CD4-positive, alpha-beta T cell treated with Interleukin-6 for 4 hours (primary cell): Measurements from ENCODE around the gene MAP3K14.
"Not testable (repeated sequence)": the region's sequence is repeated elsewhere in the genome, so short reads cannot be mapped to it uniquely, and the experiment has no call there.

ENCODE experiments used
- DNase-seq: peaks from one replicate; pipeline ENCODE4 v3.0.0-alpha.2; 2020; ENCODE audit warnings: mixed read lengths

MAP3K14 gene

DNA sequence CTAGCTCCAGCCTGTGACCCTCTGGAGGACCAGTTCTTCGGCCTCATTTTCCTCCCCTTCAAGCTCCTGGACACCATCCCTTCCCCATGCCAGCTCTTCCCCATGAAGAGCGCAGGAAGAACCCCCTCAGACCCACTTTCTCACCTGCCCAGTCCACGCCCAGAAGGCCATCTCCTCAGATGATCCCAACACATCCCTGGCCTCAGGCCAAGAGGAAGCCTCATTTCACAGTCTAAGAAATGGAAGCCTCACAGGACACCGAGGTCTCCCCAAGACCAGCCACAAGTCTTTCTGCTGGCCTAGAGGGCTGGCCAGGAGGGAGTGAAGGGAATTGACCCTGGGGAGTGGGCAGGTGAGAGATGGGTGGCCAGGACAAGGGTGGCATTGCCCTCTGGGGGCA lies 62.9 kb downstream of the MAP3K14 start:
- DNase-seq: no peak

- not testable (repeated sequence) for DNase-seq
Measured at GRCh38 chr17:45253237-45253636, 63.6 kb downstream of the MAP3K14 start.

GRCh38 chr17:45251931-45252330 lies 64.9 kb downstream of the MAP3K14 start:
- DNase-seq: no peak

DNA sequence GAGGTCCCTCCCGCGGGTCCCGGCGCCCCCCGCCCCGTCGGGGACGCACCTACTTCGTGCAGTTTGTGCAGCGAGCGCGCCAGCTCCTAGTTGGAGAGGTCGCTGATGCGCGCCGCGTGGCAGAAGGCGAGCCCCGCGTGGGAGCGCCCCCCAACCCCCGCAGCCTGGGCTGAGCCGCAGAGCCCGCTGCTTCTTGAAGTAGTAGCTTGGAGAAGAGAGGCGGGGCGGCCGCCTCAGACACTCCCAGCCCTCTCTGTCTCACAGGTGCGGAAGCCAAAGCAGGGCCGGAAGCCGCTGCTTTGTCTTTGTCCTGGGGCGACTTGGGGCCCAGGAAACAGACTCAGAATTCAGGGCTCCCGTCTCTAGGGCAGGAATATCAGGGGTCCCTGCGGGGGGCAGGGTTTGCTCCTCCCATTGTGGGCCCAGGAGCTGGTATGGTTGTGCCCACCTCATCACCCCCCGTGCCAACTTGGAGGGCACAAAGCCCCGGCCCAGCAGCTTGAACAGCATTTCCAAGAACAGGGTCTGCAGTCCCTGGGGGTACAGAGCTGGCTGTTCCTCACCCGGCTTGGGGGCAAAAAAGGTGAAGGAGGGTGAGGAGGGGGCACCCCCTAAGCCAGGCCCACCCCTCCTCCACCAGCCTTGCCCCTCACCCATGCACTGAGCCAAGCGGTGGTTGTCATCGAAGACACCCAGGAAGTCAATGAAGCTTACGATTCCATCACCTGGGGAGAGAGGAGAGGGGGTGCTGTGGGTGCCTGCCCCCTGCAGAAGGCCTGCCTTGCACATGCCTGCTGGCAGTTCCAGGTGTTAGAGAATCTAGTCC lies 68.5 kb downstream of the MAP3K14 start:
- peak; percentile 91 for DNase-seq

DNA sequence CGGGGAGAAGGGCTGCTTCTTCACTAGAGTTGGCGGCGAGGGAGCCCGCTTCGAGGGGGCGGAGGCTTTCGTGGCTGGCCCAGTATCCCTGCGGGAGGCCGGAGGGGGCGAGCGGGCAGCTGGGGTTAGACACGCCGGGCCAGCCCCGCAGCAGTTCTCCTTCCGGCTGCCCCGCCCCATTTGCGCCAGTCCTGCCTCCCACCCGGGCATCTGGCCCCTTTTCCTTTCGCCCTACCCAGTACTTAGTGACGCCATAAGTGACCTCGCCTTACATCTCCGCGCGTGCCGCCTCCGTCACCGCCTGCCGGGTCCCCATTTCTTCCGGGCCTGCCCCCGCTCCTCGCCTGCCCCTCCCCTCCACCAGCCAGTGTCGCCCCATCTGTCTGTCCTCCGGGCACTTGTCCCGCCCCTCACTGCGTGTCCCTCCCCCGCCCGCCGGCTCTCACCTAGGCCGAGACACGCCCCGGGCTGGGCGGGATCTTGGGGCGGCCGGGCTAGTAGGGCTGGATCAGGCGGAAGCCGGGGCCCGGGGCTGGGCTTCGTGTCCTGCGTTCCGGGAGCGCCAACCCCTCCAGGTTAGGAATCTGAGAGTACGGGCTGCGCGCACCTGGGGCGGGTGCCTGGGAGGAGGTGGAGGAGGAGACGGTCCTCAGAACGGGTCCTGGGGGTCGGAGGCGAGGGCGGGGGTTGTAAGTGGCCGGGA lies 69.2 kb downstream of the MAP3K14 start:
- DNase-seq: peak; percentile 99

GRCh38 chr17:45246861-45247428 lies 69.9 kb downstream of the MAP3K14 start:
- DNase-seq: peak; percentile 73

GRCh38 chr17:45246338-45246737 lies 70.5 kb downstream of the MAP3K14 start:
- no peak for DNase-seq

DNA sequence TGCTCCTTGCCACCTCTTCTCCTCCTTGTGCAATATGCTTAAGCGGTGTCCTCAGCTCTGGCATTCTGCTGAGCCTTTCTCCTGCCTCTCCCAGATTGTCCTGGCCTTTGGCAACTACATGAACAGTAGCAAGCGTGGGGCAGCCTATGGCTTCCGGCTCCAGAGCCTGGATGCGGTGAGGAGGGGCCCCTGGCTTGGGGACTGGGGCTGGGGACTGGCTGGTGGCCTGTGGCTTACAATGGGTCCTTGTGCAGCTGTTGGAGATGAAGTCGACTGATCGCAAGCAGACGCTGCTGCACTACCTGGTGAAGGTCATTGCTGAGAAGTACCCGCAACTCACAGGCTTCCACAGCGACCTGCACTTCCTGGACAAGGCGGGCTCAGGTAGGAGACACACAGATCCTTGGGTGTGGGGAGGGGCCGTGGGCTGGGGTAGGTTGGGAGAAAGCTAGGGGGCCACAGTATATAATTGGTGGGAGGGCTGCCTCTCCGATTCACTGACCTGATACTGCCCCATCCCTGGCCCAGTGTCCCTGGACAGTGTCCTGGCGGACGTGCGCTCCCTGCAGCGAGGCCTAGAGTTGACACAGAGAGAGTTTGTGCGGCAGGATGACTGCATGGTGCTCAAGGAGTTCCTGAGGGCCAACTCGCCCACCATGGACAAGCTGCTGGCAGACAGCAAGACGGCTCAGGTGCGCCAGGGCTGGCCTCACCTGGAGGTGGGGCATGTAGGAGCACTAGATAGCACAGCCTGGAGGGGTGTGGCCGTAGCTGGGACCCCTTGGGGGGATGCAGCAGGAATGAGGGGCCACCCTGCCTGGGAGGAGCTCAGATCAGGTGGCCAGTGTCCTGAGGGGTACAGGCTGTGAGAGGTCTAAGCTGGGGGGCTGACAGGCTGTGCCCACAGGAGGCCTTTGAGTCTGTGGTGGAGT lies 71.8 kb downstream of the MAP3K14 start:
- no peak for DNase-seq

- DNase-seq: no peak
Measured at GRCh38 chr17:45243750-45244149, 73.1 kb downstream of the MAP3K14 start.

GRCh38 chr17:45242029-45242414 lies 74.8 kb downstream of the MAP3K14 start:
- no peak for DNase-seq

DNA sequence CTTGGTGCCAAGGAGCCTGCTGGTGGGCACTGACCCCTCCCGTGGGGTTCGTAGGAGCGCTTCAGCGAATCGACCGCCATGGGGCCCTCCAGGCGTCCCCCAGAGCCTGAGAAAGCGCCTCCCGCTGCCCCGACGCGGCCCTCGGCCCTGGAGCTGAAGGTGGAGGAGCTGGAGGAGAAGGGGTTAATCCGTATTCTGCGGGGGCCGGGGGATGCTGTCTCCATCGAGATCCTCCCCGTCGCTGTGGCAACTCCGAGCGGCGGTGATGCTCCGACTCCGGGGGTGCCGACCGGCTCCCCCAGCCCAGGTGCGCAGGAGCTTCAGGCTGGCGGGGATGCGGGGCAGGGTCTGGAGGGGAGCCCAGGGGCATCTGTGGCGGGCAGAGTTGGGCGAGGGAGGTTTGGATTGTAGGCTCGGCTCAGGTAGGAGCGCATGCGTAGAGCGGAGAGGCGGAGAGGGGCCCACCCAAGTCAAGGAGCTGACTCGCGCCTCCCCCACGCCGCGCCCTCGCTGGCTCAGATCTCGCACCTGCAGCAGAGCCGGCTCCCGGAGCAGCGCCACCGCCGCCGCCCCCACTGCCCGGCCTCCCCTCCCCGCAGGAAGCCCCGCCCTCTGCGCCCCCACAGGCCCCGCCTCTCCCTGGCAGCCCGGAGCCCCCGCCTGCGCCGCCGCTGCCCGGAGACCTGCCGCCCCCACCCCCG lies 75.3 kb downstream of the MAP3K14 start:
- DNase-seq: no peak

GRCh38 chr17:45240905-45241327 lies 75.9 kb downstream of the MAP3K14 start:
- DNase-seq: no peak

DNA sequence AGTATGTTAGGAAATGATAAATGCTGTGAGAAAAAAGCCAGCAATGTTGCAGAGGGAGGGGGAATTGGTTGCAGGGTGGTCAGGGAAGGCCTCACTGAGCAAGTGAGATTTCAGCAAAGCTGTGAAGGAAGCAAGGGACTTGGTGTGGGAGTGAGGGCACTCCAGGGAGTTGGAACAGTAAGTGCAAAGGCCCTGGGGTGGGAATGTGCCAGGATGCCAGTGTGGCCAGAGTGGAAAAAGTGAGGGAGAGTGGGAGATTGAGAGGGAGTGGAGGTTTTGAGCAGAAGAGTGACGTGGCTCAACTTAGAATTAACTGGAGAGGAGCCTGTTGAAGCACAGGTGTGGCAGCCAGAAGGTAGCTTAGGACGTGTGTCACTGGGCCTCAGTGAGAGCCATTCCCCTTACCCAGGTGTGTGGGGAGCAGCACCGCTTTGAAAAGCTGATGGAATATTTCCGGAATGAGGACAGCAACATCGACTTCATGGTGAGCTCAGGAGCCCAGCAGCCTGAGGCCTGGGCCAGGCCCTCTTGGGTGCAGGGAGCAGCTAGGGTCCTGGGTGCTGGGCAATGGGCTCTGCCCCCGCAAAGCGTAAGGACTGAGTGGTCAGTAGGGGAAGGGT lies 78.6 kb downstream of the MAP3K14 start:
- peak; percentile 1 for DNase-seq

- DNase-seq: peak; percentile 1
Measured at GRCh38 chr17:45237686-45238085, 79.1 kb downstream of the MAP3K14 start.

DNA sequence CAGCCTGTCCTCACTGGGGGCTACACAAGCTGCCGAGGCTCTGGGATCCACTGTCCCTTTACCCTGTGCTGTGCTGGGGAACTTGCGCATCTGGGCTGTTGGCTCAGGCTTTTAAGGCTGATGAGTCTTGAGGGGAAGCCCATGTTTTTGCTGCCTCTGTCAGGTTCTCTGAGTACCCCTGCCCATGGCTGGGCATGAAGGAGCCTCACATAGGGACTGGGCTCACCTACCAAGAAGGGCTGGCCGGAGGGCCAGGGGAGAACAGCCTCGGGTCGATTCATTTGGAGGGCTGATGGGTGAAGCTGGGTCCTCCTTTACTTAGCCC lies 80.6 kb downstream of the MAP3K14 start:
- peak; percentile 0 for DNase-seq

DNA sequence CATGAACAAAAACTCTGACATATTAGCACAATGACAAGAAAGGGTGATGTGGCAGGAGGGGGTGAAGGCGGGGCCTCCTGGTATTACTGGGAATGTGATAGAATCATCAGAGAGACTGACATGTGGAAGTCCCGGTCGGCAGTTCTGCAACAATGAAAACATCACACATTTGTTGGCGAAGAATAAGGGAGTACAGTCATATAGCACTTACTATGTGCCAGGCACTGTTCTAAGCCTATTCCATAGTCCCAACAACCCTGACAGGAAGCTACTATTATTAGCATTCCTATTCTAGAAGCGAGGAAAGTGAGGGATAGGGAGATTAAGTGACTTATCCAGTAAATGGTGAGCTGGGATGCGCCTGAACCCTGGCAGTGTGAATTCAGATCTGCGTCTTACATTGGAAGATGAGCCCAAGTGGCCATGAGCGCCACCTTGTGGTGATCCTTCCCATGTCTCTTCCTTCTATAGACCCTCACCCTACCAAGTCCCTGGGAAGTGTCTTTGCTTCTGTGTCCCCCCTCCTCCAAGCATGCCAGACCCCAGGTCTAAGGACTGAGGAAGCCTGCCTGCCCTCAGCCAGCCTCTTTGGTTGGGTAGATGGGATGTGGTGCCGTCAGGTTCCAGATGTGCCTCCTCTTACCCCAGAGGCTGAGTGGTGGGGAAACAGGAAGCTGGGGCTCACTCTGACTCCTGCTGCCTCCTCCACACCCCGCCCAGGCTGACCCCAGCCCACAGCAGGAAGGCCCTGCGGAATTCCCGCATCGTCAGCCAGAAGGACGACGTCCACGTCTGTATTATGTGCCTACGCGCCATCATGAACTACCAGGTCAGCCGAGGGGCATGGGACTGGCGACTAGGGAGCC lies 81.2 kb downstream of the MAP3K14 start:
- DNase-seq: peak; percentile 90

DNA sequence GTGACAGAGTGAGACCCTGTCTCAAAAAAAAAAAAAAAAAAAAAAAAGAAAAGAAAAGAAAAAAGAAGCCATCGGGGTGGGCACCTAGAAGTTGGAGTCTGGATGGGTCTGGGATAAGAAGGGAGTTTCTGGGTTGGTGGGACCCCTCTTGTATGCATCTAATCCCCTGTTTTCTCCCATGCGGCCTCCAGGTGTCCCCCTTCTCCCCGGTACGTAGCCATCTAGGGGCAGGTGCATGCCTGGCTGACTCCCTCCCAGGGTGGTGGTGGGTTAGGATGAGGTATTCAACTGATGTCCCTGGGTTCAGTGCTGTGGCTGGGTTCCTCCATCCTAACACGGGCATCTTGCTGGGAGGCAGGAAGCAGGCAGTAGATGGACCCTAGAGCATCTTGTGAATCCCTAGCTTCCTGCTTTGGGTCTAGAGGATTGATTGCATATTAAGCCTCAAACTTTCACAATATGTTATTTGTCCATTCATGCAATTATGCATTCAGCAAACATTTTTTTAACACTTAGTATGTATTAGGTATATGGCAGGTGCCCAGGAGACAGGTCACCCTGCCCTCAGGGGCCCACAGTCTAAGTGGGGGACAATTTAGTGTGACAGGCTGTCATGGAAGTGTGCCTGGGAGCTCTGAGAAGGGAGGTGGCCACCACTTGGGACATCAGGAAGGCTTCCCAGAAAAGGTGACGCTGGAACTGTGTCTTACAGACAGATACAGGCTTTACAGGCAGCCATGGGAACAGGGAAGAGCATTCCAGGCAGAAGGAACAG lies 82.0 kb downstream of the MAP3K14 start:
- peak; percentile 74 for DNase-seq

DNA sequence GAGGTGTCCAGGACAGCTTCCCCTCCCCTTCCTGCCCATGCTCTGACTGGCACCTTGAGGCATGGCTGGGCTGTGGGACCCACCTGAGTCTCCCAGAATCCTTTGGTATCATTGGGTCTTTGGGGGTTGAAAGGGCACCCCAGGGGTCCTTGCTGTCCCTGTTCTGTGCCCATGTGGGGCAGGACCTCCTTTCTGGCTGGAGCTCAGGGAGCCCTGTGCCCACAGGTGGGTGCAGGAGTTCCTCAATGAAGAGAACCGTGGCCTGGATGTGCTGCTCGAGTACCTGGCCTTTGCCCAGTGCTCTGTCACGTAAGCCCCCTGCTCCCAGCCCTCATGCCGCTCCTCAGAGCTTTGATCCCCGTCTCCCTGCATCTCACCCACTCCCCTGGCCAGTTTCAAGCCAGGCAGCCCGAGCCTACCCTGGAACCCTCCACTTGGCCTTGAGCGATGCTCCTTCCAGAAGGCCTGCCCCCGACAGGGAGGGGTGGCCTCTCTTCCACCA lies 83.3 kb downstream of the MAP3K14 start:
- no peak for DNase-seq

DNA sequence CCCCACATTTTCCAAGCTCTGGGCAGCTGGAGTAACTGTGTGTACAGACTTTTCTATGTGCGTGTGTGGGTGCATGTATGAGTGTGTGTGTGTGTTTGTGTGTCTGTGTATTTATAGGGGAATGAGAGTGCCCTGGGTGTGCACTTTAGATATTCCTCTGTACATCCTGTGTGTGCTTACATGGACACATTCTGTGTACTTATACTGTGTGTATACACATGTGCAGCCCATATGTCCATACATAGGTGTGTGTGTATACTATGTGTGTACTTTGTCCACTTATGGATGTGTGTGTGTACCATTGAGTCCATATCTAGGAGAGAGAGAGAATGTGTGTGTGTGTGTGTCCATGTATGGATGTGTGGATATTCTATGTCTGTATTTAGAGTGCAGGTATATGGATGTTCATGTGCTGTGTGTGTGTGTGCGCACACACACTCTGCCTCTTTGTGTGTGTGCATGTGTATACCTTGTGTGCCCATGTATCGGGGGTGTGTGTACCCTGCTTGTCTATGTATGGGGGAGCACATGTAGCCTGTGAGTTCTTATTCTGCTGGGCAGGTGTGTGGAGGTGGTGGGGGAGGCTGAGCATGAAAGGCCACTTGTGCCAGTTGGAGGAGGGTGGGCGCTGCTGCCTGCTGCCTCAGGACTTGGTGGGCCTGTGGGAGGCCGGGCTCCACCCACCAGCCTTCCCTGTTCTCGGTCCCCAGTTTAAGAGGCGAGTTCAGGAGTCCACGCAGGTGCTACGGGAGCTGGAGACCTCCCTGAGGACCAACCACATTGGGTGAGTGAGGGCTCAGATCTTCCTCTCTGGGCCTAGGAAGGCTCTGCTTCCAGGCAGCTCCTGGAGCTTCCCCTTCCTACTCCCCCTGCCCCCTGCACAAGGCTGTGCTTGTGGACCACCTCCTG lies 84.1 kb downstream of the MAP3K14 start:
- no peak for DNase-seq
